HepG2 (cell line): ENCODE data around the gene FTL. TPM values are rescaled to one million over a fixed set of nuclear protein-coding genes. Genes with fewer than 3 reads are reported as not detected.
A peak's percentile ranks its signal among the peaks of the same experiment; 100 is the strongest.

Experiments used
- ATAC-seq: fragments of 200-7000 bp; cut with Tn5 transposase; 3 replicates; pipeline ENCODE4 v1.9.1; 2020; ENCODE audit warnings: mild to moderate bottlenecking, moderate library complexity
- BruUV-seq: library from RNA; stranded (reverse); fragments of 400-500 nt; replicated peaks from 2 replicates; lab custom pipeline; 2021; lab: Mats Ljungman, UMichigan
- CTCF ChIA-PET: fragments of 300-600 bp; formaldehyde crosslinking; extraction: SDS; loops from one replicate; lab custom pipeline; 2021; ENCODE audit warnings: low total read pairs, inconsistent platforms, low intra/inter-chr PET ratio; lab: Yijun Ruan, JAX
- POLR2A ChIA-PET: fragments of 350-600 bp; sonication (Branson Sonifier 250); formaldehyde crosslinking; loops from one replicate; lab custom pipeline; 2020; ENCODE audit warnings: antibody characterized with exemption, inconsistent platforms; lab: Yijun Ruan, JAX
- DNase-seq: peaks from one replicate; pipeline ENCODE4 v3.0.0-alpha.2; 2015; ENCODE audit warnings: low spot score
- FAIRE-seq: peaks from 3 replicates; lab custom pipeline; 2011; peaks lifted over from hg19 to GRCh38; lab: Jason Lieb, UNC
- H2AFZ ChIP-seq: one replicate; pipeline ENCODE4 v1.6.1; 2011; ENCODE audit warnings: low read length, inconsistent platforms
- H3K27ac ChIP-seq: fragments of 300-600 bp; 3 replicates; pipeline ENCODE4 v1.8.0; 2011; ENCODE audit warnings: mixed run types, mild to moderate bottlenecking, mixed read lengths, low read length, inconsistent platforms; ENCODE audit not compliant: insufficient read depth; ENCODE audit errors: extremely low read length
- H3K27me3 ChIP-seq, 2 experiments: fragments of 200-600 bp in 1 of 2; 2 replicates in 1 of 2; 3 replicates in 1 of 2; pipeline versions ENCODE4 v1.6.0 to v1.8.0; 2011; ENCODE audit warnings: low read length in 2 of 2, mild to moderate bottlenecking in 2 of 2, moderate library complexity in 2 of 2, inconsistent platforms in 1 of 2; ENCODE audit not compliant: insufficient read depth in 2 of 2, control insufficient read depth in 1 of 2
- H3K36me3 ChIP-seq, 2 experiments: fragments of 200-600 bp in 1 of 2; replicated peaks in 1 of 2; 2 replicates in 1 of 2; 3 replicates in 1 of 2; pipeline versions ENCODE4 v1.5.1 to v1.8.0; 2011; ENCODE audit warnings: low read length in 2 of 2, inconsistent platforms in 1 of 2; ENCODE audit not compliant: insufficient read depth in 2 of 2, control insufficient read depth in 1 of 2
- H3K4me1 ChIP-seq: 2 replicates; pipeline ENCODE4 v1.5.1; 2012; ENCODE audit warnings: low read length, inconsistent platforms; ENCODE audit not compliant: insufficient read depth
- H3K4me2 ChIP-seq: 2 replicates; pipeline ENCODE4 v1.6.0; 2011; ENCODE audit warnings: low read depth, low read length, inconsistent platforms
- H3K4me3 ChIP-seq, 3 experiments: fragments of 200-600 bp in 1 of 3; sonication (generic), shearing (Covaris generic) in 1 of 3; replicated peaks in 1 of 3; 2 replicates each; pipeline ENCODE4 v1.5.1; 2011 to 2016; ENCODE audit warnings: low read length in 3 of 3, inconsistent platforms in 2 of 3, low read depth in 2 of 3, mild to moderate bottlenecking in 2 of 3, control low read depth in 1 of 3, mixed read lengths in 1 of 3; ENCODE audit not compliant: insufficient read depth in 1 of 3
- H3K79me2 ChIP-seq: one replicate; pipeline ENCODE4 v1.6.1; 2011; ENCODE audit warnings: low read length, inconsistent platforms; ENCODE audit not compliant: insufficient read depth
- H3K9ac ChIP-seq: 2 replicates; pipeline ENCODE4 v1.6.0; 2011; ENCODE audit warnings: mild to moderate bottlenecking, low read depth, low read length, inconsistent platforms; ENCODE audit not compliant: insufficient read depth
- H3K9me3 ChIP-seq: 2 replicates; pipeline ENCODE4 v1.5.1; 2012; ENCODE audit warnings: mild to moderate bottlenecking, low read length
- H4K20me1 ChIP-seq: 2 replicates; pipeline ENCODE4 v1.6.0; 2011; ENCODE audit warnings: inconsistent platforms, mild to moderate bottlenecking, low read length, moderate library complexity; ENCODE audit not compliant: insufficient read depth
- AGO2 ChIP-seq: fragments of 200-400 bp; formaldehyde crosslinking; optimal IDR thresholded peaks from 2 replicates; pipeline ENCODE3; 2017; ENCODE audit warnings: mild to moderate bottlenecking, low read depth, low read length, moderate library complexity
- CREM ChIP-seq, 2 experiments: sonication (generic) in 1 of 2; formaldehyde crosslinking in 1 of 2; IDR thresholded peaks; 2 replicates each; pipeline versions ENCODE4 v1.4.0 to v1.6.1; 2016 to 2020; ENCODE audit warnings: antibody characterized with exemption in 1 of 2, mild to moderate bottlenecking in 1 of 2, missing genetic modification reagents in 1 of 2
- HCFC1 ChIP-seq: fragments of 150-350 bp; IDR thresholded peaks from 2 replicates; pipeline ENCODE4 v1.6.1; 2014; ENCODE audit warnings: low read depth, low read length
- MBNL3 ChIP-seq: fragments of 250-450 bp; sonication (Bioruptor Pico); conservative IDR thresholded peaks from 2 replicates; pipeline ENCODE4 v1.8.0; 2022; ENCODE audit warnings: mild to moderate bottlenecking, inconsistent platforms
- MXD1 ChIP-seq: sonication (generic); formaldehyde crosslinking; IDR thresholded peaks from 2 replicates; pipeline ENCODE4 v1.4.0; 2020; ENCODE audit warnings: mild to moderate bottlenecking, missing genetic modification reagents
- RNF219 ChIP-seq: sonication (generic); formaldehyde crosslinking; IDR thresholded peaks from 2 replicates; pipeline ENCODE4 v1.5.0; 2020; ENCODE audit warnings: mild to moderate bottlenecking, missing genetic modification reagents
- SKIL ChIP-seq: sonication (generic); formaldehyde crosslinking; IDR thresholded peaks from 2 replicates; pipeline ENCODE4 v1.8.0; 2022; ENCODE audit warnings: missing genetic modification reagents, mild to moderate bottlenecking, moderate library complexity, borderline replicate concordance
- SMARCE1 ChIP-seq: fragments of 450-650 bp; IDR thresholded peaks from 2 replicates; pipeline ENCODE4 v1.6.1; 2017; ENCODE audit warnings: borderline replicate concordance
- SRSF1 ChIP-seq: fragments of 200-400 bp; formaldehyde crosslinking; optimal IDR thresholded peaks from 2 replicates; pipeline ENCODE3; 2017; ENCODE audit warnings: mild to moderate bottlenecking, low read depth, low read length, moderate library complexity
- THAP11 ChIP-seq: IDR thresholded peaks from 2 replicates; pipeline ENCODE4 v1.6.1; 2016; ENCODE audit warnings: missing biosample characterization, missing genetic modification reagents
- ZFP1 ChIP-seq: IDR thresholded peaks from 2 replicates; pipeline ENCODE4 v1.6.1; 2016
- ZNF143 ChIP-seq: sonication (generic); formaldehyde crosslinking; IDR thresholded peaks from 2 replicates; pipeline ENCODE4 v1.4.0; 2020; ENCODE audit warnings: missing genetic modification reagents
- ZNF740 ChIP-seq: sonication (generic); formaldehyde crosslinking; IDR thresholded peaks from 2 replicates; pipeline ENCODE4 v1.4.0; 2020; ENCODE audit warnings: missing genetic modification reagents
- WGBS: methylation state at CpG from one replicate; pipeline ENCODE4 v1.1.6; 2017; ENCODE audit warnings: low lambda C conversion rate; 5-methylcytosine and 5-hydroxymethylcytosine counted together
- in situ Hi-C: cut with HindIII; loops from 2 replicates; pipeline ENCODE4 v1.10.0; 2017; ENCODE audit warnings: low pct_unique_long_range_greater_than_20kb; ENCODE audit not compliant: extremely low pct_ligation_motif_present
- intact Hi-C: fragments of 100-400 bp; cut with micrococcal nuclease; formaldehyde crosslinking; loops from one replicate; pipeline ENCODE4 v1.10.0; 2022; ENCODE audit not compliant: unreplicated experiment
- polyA plus RNA-seq, 8 experiments: library from polyadenylated mRNA; depleted of rRNA in 3 of 8; stranded (reverse) in 7 of 8; unstranded in 1 of 8; fragments of >200 nt; fragmentation: Illumina TruSeq in 4 of 8; extraction: Trizol in 4 of 8; gene quantifications; 2 replicates each; pipeline versions ENCODE4 v1.2.1 to v1.2.3, GENCODE V29; 2011 to 2016; ENCODE audit warnings: low read depth in 4 of 8, missing spikeins in 1 of 8, mixed read lengths in 1 of 8; ENCODE audit not compliant: insufficient read depth in 1 of 8
- total RNA-seq, 5 experiments: library from RNA; depleted of rRNA; stranded (reverse); fragments of >200 nt; fragmentation: Illumina TruSeq; extraction: Trizol; gene quantifications; 2 replicates each; pipeline ENCODE4 v1.2.3, GENCODE V29; 2016; ENCODE audit warnings: low read depth in 1 of 5

FTL gene
- total and polyA plus RNA-seq, 2 of the 13 experiments (the other 11 are each of a cell fraction or from before 2014, with no cell fraction given) = 2,721 to 8,800 TPM

- TF ChIP-seq AGO2 = no peak
- no peak for TF ChIP-seq SKIL (CRISPR knock-in tag)
- ATAC-seq (no peak), FAIRE-seq (no peak), DNase-seq (no peak)
- Histone ChIP-seq H3K27ac (no peak overlapping the region), H3K9ac (no peak overlapping the region), H2AFZ (no peak overlapping the region), H3K79me2 (no peaks in the 10 kb centered on the region), H3K36me3 (peaks cover 13 to 31% of the 10 kb centered on the region in 2 experiments; a peak in 4 of 5 replicates), H3K4me1 (no peaks in the 10 kb centered on the region), H3K4me3 (no peak overlapping the region), H3K4me2 (no peak overlapping the region), H4K20me1 (no peaks in the 10 kb centered on the region), H3K9me3 (no peaks in the 10 kb centered on the region), H3K27me3 (no peaks in the 10 kb centered on the region)
- WGBS = 94% methylated on average over 2 of the region's 2 CpGs
- ChIA-PET CTCF (no interaction called here), POLR2A (interaction anchor here (4.1 kb wide), 1 partner anchor 16 kb away, joined by 18 read pairs; the partner anchor contains the start of genes GYS1 and RUVBL2)
- intact Hi-C loops (no loop called here), in situ Hi-C loops (no loop called here)
- BruUV-seq = no TSS peak
Measured at GRCh38 chr19:48977061-48977460, 12.0 kb downstream of the FTL start.

- ATAC-seq (no peak), DNase-seq (no peak), FAIRE-seq (no peak)
- Histone ChIP-seq H3K4me2 (no peak overlapping the region), H3K9me3 (no peaks in the 10 kb centered on the region), H4K20me1 (no peaks in the 10 kb centered on the region), H3K79me2 (no peaks in the 10 kb centered on the region), H3K4me1 (no peaks in the 10 kb centered on the region), H3K36me3 (peaks cover 12 to 41% of the 10 kb centered on the region in 2 experiments; a peak in 4 of 5 replicates), H2AFZ (no peak overlapping the region), H3K27me3 (no peaks in the 10 kb centered on the region), H3K27ac (no peak overlapping the region), H3K4me3 (no peak overlapping the region), H3K9ac (no peak overlapping the region)
- TF ChIP-seq SMARCE1 (no peak), RNF219 (no peak), THAP11 (CRISPR knock-in tag) (peak; percentile 87), HCFC1 (peak; percentile 42; the same call in 1 of the 2 replicates), SRSF1 (no peak), ZNF143 (CRISPR knock-in tag) (peak; percentile 74), ZNF740 (peak; percentile 89), CREM (IDR thresholded peaks at IDR 0.05) (peak; percentile 18; the same call in 1 of the 2 replicates), CREM (CRISPR knock-in tag; IDR thresholded peaks at IDR 0.05) (no peak), MXD1 (no peak), ZFP1 (CRISPR knock-in tag) (no peak), MBNL3 (CRISPR knock-in tag) (no peak)
- WGBS = 95% methylated on average over 9 of the region's 9 CpGs
- ChIA-PET POLR2A (interaction anchor here (1.0 kb wide), 1 partner anchor 11 kb away, joined by 3 read pairs; the partner anchor contains the start of gene RUVBL2), CTCF (no interaction called here)
- intact Hi-C loops = no loop called here
- in situ Hi-C loops = no loop called here
- BruUV-seq = no TSS peak
Measured at GRCh38 chr19:48982280-48982679, 17.2 kb downstream of the FTL start.
